ENCODE results near the gene TWF2.
"Not testable (repeated sequence)": the region's sequence is repeated elsewhere in the genome, so short reads cannot be mapped to it uniquely, and the experiment has no call there.

The TWF2 gene

DNA sequence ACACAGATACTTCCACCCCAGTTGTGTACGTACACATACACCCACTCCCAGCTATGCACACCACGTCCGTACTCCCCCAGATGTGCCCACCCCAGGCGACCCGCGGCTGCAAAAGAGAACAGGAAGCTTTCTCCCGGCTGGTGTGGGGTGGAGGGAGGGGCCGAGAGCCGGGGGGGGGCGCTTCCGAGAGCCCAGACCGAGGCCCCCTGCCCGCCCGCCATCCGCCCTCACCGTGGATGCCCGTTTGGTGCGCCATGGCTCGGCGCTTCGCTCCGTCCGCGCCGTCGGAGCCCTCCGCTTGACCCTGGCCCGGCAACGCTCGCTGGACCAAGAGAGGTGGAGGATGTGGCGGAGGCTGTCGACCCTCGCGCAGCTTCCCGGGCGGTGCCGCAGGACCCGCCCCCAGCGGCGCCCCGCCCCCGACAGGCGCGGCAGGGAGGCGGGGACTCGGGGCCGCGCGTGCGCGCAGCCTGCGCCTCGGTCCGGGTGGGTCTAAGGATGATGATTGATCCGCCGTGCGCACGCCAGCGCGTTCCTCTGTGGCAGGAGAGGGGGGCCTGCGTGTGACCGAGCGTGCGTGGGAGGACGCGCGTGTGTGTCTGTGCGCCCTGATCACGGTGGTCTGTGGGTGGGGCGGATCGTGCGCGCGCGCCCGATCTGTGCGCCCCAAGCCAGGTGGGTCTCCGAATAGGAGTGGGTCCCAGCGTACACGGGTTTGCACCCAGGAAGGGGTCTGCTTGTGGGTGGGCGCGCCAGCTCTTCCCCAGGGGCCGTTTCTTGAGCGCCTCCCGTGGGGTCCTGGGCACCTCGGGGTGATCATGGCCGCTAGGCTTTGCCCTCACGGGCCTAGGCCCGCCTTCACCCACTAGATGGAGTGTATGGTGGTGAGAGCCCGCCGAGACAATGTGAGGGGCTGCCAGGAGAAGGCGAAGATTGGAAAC is at the start of gene TWF2:
Gene TWF2, minus strand, starts transcription at position 398 of the 941 bp plus-strand sequence. Its CDS starts 142 bp downstream, at position 256.
- DNase-seq = peak; percentile 73

DNA sequence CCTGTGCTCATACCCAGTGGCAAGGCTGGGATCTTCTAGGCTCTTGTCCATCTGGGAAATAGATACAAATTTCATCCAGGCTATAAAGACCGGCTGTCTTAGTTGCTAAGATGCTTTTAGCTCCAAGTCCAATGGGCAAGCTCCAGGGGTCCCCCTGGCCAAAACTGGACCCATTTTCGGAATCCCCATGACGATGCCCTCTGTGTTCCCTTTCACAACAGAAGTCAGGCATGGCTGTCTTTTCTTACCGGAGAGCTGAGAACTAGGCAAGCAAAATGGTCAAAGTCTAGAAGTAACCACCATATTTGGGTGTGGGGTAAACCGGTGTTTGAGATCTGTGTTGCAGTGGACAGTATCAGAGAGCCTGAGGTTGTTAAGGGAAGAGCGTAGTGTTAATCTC is 49.7 kb upstream of the TWF2 start:
- DNase-seq = no peak

DNA sequence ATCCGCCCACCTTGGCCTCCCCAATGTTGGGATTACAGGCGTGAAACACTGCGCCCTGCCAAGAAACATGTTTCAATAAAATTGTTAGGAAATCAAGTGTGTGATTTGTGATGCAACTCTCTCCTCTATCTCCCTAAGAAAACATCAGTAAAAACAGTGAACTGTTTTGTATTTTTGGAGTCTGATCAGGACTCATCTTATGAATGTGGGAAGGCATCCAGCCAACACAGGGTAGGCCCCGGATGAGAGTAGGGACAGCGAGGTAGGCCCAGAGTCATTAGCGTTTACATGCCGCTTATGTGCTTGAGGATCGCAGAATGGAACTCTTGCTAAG is 47.8 kb upstream of the TWF2 start:
- DNase-seq = no peak

DNA sequence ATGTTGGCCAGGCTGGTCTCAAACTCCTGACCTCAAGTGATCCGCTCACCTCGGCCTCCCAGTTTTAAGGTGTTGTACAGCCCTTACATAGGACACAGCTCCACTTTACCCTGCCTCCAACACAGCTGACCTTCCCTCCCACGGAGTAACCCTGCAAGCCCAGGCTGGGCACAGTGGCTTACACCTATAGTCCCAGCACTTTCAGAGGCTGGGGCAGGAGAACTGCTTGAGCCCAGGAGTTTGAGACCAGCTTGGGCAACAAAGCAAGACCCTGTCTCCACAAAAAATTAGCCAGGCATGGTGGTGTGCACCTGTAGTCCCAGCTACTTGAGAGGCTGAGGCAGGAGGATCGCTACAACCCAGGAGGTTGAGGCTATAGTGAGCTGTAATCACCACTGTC is 45.1 kb upstream of the TWF2 start:
- DNase-seq = not testable (repeated sequence)

DNA sequence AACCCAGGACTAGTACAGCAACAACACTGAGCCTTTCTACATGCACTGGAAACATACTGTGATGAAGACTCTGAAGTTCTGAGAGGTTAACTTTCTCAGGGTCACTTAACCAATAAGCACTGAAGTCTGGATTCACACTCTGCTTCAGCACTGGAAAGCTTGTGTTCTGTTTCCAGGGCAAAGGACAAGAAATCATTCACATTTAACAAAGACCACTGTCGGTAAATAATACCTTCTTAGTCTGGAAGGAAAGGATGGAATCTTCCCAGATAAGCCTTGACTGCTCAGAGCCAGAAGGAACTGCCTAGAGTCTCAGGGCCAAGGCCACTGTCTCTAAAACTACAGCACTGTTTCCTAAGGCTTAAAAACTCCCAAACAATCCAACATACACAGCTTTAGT is 44.3 kb upstream of the TWF2 start:
- no peak for DNase-seq

DNA sequence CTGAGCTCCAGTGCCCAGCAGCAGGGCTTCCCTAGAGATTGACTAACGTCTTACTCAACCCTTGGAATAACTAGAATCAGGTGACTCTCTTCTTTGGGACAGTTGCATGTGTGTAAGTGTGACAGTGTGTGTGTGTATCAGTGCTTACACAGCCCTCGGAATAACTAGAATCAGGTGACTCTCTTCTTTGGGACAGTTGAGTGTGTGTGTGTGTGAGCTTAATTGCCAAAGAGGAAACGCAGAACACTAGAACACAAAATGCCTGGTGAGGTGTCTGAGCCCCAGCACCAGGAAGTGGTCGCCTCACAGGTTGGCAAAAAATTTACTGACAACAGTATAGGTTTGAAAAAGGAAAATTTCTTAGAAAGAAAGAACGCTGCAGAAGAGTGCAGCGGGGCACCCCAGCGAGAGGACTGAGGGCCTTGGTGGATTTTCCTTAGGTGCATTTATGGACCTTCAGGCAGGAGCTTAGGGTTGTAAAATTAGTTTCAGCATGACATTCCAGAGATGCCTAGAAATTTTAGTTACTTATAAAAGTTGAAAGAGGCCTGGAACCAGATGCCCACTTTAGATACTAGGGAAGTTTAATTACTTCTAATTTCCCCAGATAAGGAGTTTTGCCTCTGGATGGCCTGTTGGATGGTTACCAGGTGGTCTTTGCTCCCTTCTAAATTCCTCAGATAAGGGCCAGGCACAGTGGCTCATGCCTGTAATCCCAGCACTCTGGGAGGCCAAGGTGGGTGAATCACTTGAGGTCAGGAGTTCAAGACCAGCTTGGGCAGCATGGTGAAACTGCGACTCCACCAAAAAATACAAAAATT is 43.2 kb upstream of the TWF2 start:
- DNase-seq = no peak

DNA sequence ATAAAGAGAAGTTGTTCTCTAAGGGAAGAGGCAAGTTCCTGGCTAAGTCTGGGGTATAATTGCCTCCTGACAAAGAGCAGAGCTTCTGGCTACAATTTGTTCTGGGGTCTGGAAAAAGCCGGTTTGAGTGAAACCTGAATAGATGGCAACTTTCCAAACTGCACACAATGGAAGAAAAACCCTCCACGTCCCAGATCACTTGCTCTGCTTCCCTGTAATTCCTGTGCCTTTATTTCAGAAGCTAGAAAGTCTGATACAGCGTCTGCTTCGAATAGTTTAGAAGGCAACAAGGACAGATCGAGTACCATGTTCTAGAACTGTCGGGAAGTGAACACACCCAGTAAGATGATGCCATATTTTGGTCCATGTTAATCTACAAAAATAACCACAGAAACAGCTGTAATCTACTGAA is 41.1 kb upstream of the TWF2 start:
- no peak for DNase-seq

DNA sequence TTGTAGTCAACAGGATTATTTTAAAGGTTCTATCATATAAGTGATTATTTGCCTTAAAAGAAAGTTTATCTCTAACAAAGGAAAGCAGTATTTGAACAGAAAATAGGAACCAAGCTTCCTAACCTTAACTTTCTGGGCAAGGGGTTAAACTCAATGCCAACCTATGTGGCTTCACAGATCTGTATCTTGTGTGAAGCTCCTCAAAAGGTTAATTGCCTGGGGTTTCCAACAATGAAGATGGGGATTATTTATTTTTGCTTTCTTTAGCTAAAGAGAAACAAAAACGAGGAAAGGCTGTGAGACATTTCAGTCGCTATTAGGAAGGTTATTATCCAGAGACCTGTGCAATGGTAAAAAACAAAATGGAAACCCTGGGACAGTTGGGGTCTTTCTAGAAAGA is 40.6 kb upstream of the TWF2 start:
- DNase-seq = no peak

DNA sequence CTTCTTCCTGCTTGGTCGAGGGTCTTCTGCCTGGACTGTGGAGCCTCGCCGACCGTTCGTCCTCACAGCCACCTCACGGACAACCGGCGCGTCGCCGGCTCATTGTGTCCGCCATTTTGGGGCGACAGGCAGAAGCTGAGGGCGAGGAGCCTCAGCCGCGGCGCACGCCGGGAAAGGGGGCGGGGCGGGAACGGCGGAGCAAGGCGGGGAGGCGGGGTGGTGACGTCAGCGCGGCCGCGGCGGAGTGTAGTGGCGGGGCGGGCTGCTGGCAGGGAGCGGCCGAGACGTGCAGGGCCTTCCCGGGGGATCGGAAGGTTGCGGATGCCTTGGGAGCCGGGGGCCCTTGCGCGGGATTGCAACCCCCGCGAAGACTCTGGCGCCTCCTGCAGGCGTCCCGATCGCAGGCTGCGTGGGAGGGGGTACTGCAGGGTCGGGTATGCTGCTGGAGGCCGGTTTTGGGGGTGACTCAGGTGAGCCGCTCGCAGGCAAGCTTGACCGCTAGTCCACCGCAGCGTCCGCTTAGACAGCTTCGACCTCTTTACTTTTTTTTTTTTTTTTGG is 39.6 kb upstream of the TWF2 start, which contains the start of gene WDR82:
Gene WDR82, minus strand, starts transcription at position 140 of the 560 bp plus-strand sequence. CDS start 288 bp downstream, outside the sequence.
- peak; percentile 95 for DNase-seq

DNA sequence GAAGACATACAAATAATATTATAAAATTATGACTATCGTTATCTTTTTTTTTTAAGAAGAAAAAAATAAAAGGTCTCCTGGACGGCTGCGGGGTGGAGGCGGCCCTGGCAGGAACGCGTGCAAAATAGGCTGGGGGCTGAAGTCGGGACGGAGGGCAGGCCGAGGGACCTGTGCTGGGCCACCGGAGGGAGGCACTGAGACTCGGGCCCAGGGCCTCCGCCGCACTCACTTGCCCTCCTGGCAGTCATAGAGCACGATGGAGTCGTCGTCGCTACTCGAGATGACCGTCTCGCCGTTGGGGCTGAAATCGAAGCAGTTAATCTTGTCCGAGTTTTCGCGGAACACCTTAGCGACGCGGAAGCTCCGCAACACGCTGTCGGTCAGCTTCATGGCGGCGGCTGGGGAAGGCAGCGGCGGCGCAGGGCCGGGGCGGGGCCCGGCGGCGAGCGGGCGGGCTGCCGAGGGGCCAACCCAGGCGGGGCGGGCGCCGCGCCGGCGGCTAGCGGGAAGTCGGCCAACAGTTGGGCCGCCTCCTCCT is 39.1 kb upstream of the TWF2 start:
- DNase-seq = no peak

DNA sequence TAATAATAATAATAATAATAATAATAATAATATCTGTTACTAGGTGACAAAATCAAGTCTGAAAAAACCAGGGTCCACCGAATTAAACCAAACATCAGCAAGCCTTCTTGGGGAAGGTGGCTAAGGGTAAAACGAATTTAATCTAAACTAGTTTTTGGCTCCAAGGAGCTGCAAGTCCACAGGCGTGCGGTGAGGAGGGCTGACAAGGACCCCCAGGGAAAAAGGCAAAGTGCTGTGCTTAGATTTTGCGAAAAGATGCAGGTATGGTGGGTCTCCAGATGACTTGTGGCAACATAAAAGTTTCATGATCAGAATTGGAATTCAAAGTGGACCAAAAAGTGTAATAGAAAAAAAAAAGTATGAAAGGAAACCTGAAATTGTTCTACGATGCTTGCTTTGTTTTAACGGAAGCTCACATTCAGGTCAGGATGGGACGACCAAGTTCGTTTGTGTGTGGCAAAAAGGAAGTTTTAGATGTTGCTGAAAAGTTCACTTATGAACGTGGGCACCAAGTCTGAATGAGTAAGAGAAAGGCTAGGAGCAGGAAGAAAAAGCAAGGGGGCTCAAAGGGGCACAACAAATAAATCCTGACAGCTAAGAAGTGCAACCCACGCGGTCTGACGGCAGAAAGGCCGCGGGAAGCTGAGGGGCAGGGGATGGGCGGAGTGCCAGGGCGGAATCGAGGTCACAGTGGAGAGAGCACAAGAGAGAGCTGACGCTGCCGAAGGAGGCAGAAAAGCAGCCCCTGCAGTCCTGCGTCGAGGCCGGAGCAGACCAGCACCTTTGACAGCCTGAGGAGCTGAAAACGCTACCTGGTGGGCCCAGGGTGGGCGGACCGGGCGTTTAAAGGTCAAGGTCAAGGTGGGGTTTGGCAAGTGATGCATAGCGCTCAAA is 38.4 kb upstream of the TWF2 start:
- DNase-seq = peak; percentile 10

DNA sequence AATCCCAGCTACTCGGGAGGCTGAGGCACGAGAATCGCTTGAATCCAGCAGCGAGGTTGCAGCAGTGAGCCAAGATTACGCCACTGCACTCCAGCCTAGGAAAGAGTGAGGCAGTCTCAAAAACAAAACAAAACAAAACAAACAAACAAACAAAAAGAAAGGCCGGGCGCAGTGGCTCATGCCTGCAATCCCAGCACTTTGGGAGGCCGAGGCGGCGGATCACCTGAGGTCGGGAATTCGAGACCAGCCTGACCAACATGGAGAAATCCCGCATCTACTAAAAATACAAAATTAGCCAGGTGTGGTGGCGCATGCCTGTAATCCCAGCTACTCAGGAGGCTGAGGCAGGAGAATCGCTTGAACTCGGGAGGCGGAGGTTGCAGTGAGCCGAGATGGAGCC is 35.8 kb upstream of the TWF2 start:
- not testable (repeated sequence) for DNase-seq

DNA sequence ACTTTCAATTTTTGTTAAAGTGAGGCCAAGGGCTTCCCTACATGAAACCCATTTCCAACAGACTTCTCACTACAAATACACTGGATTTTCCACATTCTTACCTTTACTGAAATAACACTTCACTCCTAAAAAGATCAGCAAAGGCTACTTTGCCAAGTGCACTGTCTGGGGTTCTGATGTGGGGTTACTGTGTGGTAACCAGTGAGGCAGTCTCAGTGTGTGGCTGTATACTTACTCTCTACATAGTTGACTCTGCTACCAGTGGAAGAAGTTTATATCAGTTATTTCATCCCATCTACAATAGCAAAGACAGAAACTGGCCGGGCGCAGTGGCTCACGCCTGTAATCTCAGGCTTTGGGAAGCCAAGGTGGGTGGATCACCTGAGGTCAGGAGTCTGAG is 33.9 kb upstream of the TWF2 start:
- no peak for DNase-seq

DNA sequence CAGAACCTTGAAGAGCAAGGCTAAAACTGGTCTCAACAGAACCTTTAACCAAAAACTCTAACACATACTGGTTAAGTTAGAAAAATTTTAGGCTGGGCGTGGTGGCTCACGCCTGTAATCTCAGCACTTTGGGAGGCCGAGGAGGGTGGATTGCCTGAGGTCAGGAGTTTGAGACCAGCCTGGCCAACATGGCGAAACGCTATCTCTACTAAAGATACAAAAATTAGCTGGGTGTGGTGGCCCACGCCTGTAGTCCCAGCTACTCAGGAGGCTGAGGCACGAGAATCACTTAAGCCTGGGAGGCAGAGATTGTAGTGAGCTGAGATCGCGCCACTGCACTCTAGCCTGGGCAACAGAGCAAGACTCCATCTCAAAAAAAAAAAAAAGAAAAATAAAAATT is 33.2 kb upstream of the TWF2 start:
- DNase-seq = not testable (repeated sequence)

DNA sequence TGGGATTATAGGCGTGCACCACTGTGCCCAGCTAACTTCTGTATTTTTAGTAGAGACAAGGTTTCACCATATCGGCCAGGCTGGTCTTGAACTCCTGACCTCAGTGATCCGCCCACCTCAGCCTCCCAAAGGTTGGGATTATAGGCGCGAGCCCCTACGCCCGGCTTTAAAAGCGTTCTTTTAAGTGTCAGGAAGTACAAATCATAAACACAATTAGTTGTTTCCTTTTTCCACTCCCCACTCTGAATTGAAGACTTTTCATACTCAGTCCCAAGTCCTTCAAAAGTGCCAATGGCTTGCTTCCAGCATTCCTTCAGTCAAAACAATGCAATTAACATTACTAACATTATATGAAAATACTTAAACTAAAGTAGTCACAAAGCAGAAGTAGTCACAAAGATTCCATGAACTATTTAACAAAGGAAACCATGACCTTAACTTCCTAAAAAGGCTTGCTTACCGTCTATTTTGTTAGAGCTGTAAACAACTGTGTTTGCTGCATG is 31.3 kb upstream of the TWF2 start:
- no peak for DNase-seq

DNA sequence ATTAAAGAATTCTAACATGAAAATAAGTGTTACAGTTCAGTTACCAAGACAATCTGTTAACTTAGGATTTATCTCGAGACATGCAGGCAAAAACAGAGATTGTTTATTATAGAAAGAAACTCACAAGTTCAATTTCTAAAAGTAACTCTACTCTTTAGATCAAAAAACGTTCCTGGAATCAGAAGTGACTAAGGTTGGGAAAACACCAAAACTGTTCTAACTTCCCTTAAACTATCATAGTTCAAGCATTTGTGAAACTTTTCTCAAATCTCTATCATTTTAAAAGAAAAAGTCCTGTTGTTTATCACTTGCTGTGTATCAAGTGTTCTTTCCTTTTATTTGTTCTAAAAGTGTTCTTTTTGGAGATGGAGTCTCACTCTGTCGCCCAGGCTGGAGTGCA is 30.8 kb upstream of the TWF2 start:
- no peak for DNase-seq

DNA sequence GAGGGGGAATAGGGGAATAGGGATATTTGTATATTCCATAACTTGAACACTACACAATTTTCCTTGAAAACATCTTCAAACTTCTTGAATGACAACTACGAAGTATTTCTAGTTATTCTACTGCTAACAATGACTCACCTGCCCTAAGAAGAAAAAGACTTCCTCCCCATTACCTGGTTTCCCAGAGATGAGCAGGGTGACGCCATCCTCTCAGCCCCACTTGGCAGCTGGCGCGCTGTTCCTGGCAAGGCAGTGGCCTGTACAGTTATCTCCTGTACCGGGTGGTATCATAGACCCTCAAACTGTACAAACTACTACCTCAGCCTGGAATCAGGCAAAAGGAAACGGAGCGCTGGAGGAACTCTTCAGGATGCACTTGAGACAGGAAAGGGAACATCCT is 29.1 kb upstream of the TWF2 start:
- DNase-seq = no peak

DNA sequence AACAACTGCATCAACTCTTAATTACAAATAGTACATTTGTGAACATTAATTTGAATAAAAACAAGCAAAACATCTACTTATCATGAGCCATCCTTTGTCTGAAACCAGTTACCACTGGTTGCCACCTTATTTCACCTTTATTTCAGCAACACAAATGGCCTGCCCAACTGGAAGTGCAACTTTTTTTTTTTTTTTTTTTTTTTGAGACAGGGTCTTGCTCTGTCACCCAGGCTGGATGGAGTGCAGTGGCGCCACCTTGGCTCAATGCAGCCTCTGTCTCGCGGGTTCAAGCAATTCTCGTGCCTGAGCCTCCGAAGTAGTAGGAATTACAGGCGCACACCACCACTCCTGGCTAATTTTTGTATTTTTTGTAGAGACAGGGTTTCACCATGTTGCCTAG is 26.4 kb upstream of the TWF2 start:
- DNase-seq = no peak

DNA sequence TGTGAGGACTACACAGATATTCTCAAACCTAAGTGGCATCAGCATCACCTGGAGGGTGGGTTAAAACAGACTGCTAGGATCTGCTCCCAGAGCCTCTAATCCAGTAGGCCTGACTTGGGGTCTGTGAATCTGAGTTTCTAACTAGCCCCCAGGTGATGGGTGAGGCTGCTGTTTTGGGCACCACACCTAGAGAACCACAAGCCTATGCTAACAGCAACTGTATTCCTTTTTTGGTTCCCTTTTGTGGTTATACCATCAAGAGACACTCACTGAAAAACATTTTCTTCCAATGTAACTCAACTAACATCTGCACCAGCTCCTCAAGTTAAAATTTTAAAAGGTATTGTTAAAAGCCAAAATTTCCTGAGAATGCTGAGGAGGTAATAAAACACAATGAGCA is 23.5 kb upstream of the TWF2 start:
- DNase-seq = no peak

DNA sequence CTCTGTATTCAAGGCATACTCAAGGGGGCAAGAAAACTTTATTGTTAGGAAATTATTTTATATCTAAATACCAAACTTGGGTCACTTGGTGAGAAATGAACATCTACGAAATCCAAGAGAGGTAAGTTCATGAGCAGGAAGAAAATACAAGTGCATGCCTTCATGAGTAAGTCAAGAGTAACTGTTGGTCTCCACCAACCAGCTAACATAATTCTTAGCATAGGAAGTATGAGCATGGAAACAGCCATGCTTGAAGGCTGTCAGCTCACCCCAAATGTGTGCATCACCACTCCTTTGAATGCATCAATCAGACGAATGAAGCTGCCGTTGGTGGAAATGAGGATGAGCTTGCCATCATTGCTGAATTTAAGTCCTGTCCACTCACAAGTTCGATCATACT is 20.5 kb upstream of the TWF2 start:
- no peak for DNase-seq

DNA sequence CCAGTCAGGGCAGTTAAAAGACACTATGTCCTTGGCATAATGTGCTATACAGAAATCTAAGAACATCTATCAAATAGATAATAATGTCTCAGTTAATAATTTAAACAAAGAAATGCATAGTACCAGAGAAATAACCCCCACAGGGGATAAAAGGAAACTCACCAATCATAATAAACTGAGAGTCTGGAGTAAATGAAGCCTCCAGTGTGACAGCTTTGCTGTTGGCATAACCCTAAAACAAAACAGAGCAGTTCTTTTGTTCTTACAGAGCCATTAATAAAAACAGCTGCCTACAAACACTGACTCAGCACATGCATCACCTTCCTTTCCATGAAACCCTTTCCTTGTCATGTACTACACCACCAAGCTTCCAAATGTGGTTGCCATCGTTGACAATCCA is 20.1 kb upstream of the TWF2 start:
- DNase-seq = no peak

DNA sequence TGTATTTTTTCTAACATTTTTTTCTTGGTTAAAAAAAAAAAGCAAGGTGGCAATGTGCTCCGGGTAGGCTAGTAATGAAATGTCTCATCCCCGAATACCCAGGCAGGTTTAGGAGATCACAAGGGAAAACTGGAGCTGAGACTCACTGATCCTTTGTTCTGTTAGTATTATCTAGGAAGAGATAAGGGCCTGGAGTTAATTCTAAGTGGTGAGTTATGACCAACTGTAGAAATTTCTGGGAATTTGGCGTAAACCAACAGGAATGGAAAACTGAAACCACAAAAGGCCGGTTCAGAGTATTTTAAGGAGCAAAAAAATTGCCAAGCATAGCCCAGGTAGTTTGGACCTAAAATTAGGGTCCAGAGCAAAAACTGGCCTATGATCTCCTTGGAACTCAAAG is 19.0 kb upstream of the TWF2 start:
- DNase-seq = no peak

All from T1000 (cell line).